H1 (cell line): Measurements from ENCODE around the gene ODC1. TPM values are rescaled to one million over a fixed set of nuclear protein-coding genes. Genes with fewer than 3 reads are reported as not detected.

Source experiments
- CTCF ChIA-PET: fragments of 300-600 bp; sonication (Branson Sonifier 250); formaldehyde crosslinking; loops from one replicate; lab custom pipeline; 2021; ENCODE audit not compliant: partially characterized antibody; lab: Charles Lee
- POLR2A ChIA-PET: fragments of 300-600 bp; sonication (Branson Sonifier 250); formaldehyde crosslinking; loops from one replicate; lab custom pipeline; 2021; ENCODE audit warnings: inconsistent platforms; ENCODE audit not compliant: partially characterized antibody; lab: Charles Lee
- DNase-seq, 2 experiments: peaks; one replicate each; pipeline versions ENCODE4 v3.0.0 to v3.0.0-alpha.2; 2010 to 2022; ENCODE audit warnings: low spot score in 2 of 2, low read depth in 1 of 2, mixed read lengths in 1 of 2
- FAIRE-seq: peaks from 2 replicates; lab custom pipeline; 2011; peaks lifted over from hg19 to GRCh38; lab: Jason Lieb, UNC
- H2AFZ ChIP-seq: 2 replicates; pipeline ENCODE4 v1.8.1; 2012; ENCODE audit warnings: low read length, inconsistent platforms
- H2AK5ac ChIP-seq: 2 replicates; pipeline ENCODE4 v1.6.1; 2013; ENCODE audit warnings: low read depth, low read length
- H2BK120ac ChIP-seq: replicated peaks from 2 replicates; pipeline ENCODE3; 2013; ENCODE audit warnings: low read depth, low read length, inconsistent platforms
- H2BK12ac ChIP-seq: 2 replicates; pipeline ENCODE4 v1.6.1; 2013; ENCODE audit warnings: low read depth, low read length
- H2BK15ac ChIP-seq: 2 replicates; pipeline ENCODE4 v1.6.1; 2013; ENCODE audit warnings: low read length
- H2BK20ac ChIP-seq: 2 replicates; pipeline ENCODE4 v1.6.1; 2013; ENCODE audit warnings: low read length
- H2BK5ac ChIP-seq: 2 replicates; pipeline ENCODE4 v1.6.1; 2013; ENCODE audit warnings: low read depth, low read length
- H3K14ac ChIP-seq: 2 replicates; pipeline ENCODE4 v1.6.1; 2013; ENCODE audit warnings: inconsistent platforms; ENCODE audit not compliant: insufficient read length
- H3K18ac ChIP-seq: 2 replicates; pipeline ENCODE4 v1.6.1; 2013; ENCODE audit warnings: low read length; ENCODE audit errors: extremely low read depth
- H3K23ac ChIP-seq: 2 replicates; pipeline ENCODE4 v1.6.1; 2013; ENCODE audit warnings: inconsistent platforms; ENCODE audit not compliant: insufficient read length
- H3K23me2 ChIP-seq: 2 replicates; pipeline ENCODE4 v1.6.1; 2013; ENCODE audit warnings: low read depth, low read length
- H3K27ac ChIP-seq: 2 replicates; pipeline ENCODE4 v1.6.1; 2011; ENCODE audit warnings: low read depth, low read length, inconsistent platforms
- H3K27me3 ChIP-seq, 4 experiments: replicated peaks in 1 of 4; 1 replicate in 1 of 4; 2 replicates in 3 of 4; pipeline versions ENCODE4 v1.6.1 to v1.8.1; 2011 to 2013; ENCODE audit warnings: low read length in 3 of 4, mild to moderate bottlenecking in 3 of 4, inconsistent platforms in 2 of 4, mixed read lengths in 2 of 4, moderate library complexity in 1 of 4; ENCODE audit not compliant: control insufficient read depth in 3 of 4, insufficient read depth in 3 of 4; ENCODE audit errors: extremely low read depth in 1 of 4
- H3K36me3 ChIP-seq, 4 experiments: 2 replicates each; pipeline versions ENCODE4 v1.6.1 to v1.8.1; 2011 to 2013; ENCODE audit warnings: mild to moderate bottlenecking in 4 of 4, low read length in 3 of 4, moderate library complexity in 2 of 4, control low read depth in 1 of 4, inconsistent platforms in 1 of 4; ENCODE audit not compliant: insufficient read depth in 4 of 4, control insufficient read depth in 2 of 4
- H3K4ac ChIP-seq: replicated peaks from 2 replicates; pipeline ENCODE3; 2013; ENCODE audit warnings: low read length, low read depth, mixed read lengths, inconsistent platforms; ENCODE audit not compliant: insufficient read length
- H3K4me1 ChIP-seq, 4 experiments: replicated peaks in 1 of 4; 1 replicate in 1 of 4; 2 replicates in 3 of 4; pipeline versions ENCODE4 v1.6.1 to v1.8.1; 2011 to 2013; ENCODE audit warnings: low read length in 3 of 4, inconsistent platforms in 2 of 4, mixed read lengths in 1 of 4; ENCODE audit not compliant: insufficient read depth in 4 of 4, control insufficient read depth in 3 of 4
- H3K4me2 ChIP-seq, 2 experiments: 2 replicates each; pipeline versions ENCODE4 v1.6.1 to v1.8.1; 2011 to 2013; ENCODE audit warnings: low read depth in 2 of 2, low read length in 2 of 2, control low read depth in 1 of 2, inconsistent platforms in 1 of 2, mild to moderate bottlenecking in 1 of 2; ENCODE audit not compliant: insufficient read depth in 1 of 2
- H3K4me3 ChIP-seq, 4 experiments: fragments of 200-600, 300-600 bp in 1 of 4; sonication (generic), shearing (Covaris generic), sonication (Bioruptor Twin) in 1 of 4; 2 replicates each; pipeline versions ENCODE4 v1.5.1 to v1.8.1; 2011 to 2016; ENCODE audit warnings: low read length in 4 of 4, low read depth in 3 of 4, control low read depth in 2 of 4, inconsistent platforms in 2 of 4, mild to moderate bottlenecking in 2 of 4, mixed read lengths in 1 of 4, moderate library complexity in 1 of 4; ENCODE audit not compliant: insufficient read depth in 2 of 4; ENCODE audit errors: extremely low read depth in 1 of 4
- H3K56ac ChIP-seq: replicated peaks from 2 replicates; pipeline ENCODE3; 2013; ENCODE audit warnings: low read depth, mild to moderate bottlenecking, mixed read lengths, low read length, inconsistent platforms; ENCODE audit not compliant: insufficient read length
- H3K79me1 ChIP-seq: 2 replicates; pipeline ENCODE4 v1.6.1; 2013; ENCODE audit warnings: low read depth, low read length, control low read depth
- H3K79me2 ChIP-seq, 2 experiments: 2 replicates each; pipeline versions ENCODE4 v1.6.1 to v1.8.1; 2012 to 2013; ENCODE audit warnings: low read length in 2 of 2, mild to moderate bottlenecking in 2 of 2, inconsistent platforms in 1 of 2; ENCODE audit not compliant: insufficient read depth in 2 of 2, control insufficient read depth in 1 of 2
- H3K9ac ChIP-seq, 4 experiments: replicated peaks in 1 of 4; 1 replicate in 1 of 4; 2 replicates in 3 of 4; pipeline versions ENCODE4 v1.6.1 to v1.8.1; 2011 to 2013; ENCODE audit warnings: low read depth in 3 of 4, low read length in 3 of 4, control low read depth in 2 of 4, mild to moderate bottlenecking in 2 of 4, moderate library complexity in 2 of 4, inconsistent platforms in 1 of 4; ENCODE audit errors: extremely low read depth in 1 of 4
- H3K9me3 ChIP-seq, 2 experiments: 2 replicates each; pipeline versions ENCODE4 v1.6.1 to v1.8.1; 2012 to 2013; ENCODE audit warnings: mild to moderate bottlenecking in 2 of 2, moderate library complexity in 2 of 2, control low read depth in 1 of 2, inconsistent platforms in 1 of 2, low read depth in 1 of 2, low read length in 1 of 2, mixed read lengths in 1 of 2; ENCODE audit not compliant: insufficient read depth in 2 of 2
- H4K20me1 ChIP-seq, 2 experiments: replicated peaks in 1 of 2; 2 replicates each; pipeline versions ENCODE3 to v1.8.1; 2011 to 2013; ENCODE audit warnings: inconsistent platforms in 2 of 2, low read length in 2 of 2, mild to moderate bottlenecking in 1 of 2; ENCODE audit not compliant: insufficient read depth in 2 of 2, control insufficient read depth in 1 of 2
- H4K5ac ChIP-seq: 2 replicates; pipeline ENCODE4 v1.6.1; 2013; ENCODE audit warnings: low read length, low read depth, mixed read lengths, inconsistent platforms; ENCODE audit not compliant: insufficient read length
- H4K8ac ChIP-seq: 2 replicates; pipeline ENCODE4 v1.8.0; 2013; ENCODE audit warnings: mild to moderate bottlenecking, moderate library complexity, low read length, inconsistent platforms; ENCODE audit not compliant: insufficient read depth; ENCODE audit errors: extremely low read depth
- H4K91ac ChIP-seq: replicated peaks from 2 replicates; pipeline ENCODE3; 2013; ENCODE audit warnings: low read length, mixed read lengths, inconsistent platforms; ENCODE audit not compliant: insufficient read length
- WGBS, 2 experiments: shearing (Covaris generic) in 1 of 2; methylation state at CpG; one replicate each; pipeline versions ENCODE4 v1.1.6 to v1.1.7; 2013 to 2015; ENCODE audit warnings: low lambda C conversion rate in 2 of 2, mixed read lengths in 2 of 2, inconsistent platforms in 1 of 2, low coverage in 1 of 2, missing lambda C conversion rate in 1 of 2; ENCODE audit not compliant: insufficient replicate concordance in 2 of 2, insufficient coverage in 1 of 2, insufficient read length in 1 of 2; ENCODE audit errors: extremely low coverage in 1 of 2, missing lambda C conversion rate in 1 of 2; 5-methylcytosine and 5-hydroxymethylcytosine counted together
- polyA plus RNA-seq, 7 experiments: library from polyadenylated mRNA; depleted of rRNA in 3 of 7; stranded (reverse) in 5 of 7; unstranded in 2 of 7; fragments of >200 nt in 5 of 7; fragments of 200-250 nt in 2 of 7; gene quantifications; 1 replicate in 5 of 7; 2 replicates in 1 of 7; 4 replicates in 1 of 7; pipeline versions ENCODE4 v1.2.1 to v1.2.3, GENCODE V29; 2011 to 2013; ENCODE audit warnings: missing spikeins in 2 of 7, mixed read lengths in 2 of 7
- total RNA-seq: library from RNA; stranded (reverse); fragmentation: NEBNext Ultra II Directional; extraction: Animal tissue kit (Norgen Biotek cat#: 25700); gene quantifications from 2 replicates; pipeline ENCODE4 v1.2.1, GENCODE V29; 2021

Gene ODC1
- total and polyA plus RNA-seq, 2 of the 8 experiments (the other 6 are each of a cell fraction or from before 2014, with no cell fraction given), result 57.2 to 76.7 TPM

DNA sequence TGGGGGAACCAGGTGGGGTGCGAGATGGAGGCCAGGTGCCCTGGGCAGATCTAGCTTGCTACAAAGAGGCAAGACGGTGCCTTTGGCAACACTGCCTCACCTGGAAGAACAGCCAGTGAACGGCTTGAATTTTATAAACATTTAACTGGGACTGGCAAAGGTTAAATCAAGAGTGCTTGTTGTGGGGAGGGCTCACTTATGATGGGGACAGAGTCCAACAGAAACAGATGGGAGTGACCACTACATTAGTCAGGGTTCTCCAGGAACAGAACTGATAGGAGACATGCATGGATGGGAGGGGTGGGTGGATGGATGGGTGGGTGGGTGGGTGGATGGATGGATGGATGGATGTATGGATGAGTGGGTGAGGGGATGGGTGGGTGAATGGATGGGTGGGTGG, 19.2 kb downstream of the ODC1 start:
- Histone ChIP-seq H2AFZ (no peak overlapping the region), H2BK12ac (no peak overlapping the region), H3K4me3 (no peak overlapping the region), H2BK20ac (no peak overlapping the region), H3K18ac (no peak overlapping the region), H2AK5ac (no peak overlapping the region), H3K9me3 (no peaks in the 10 kb centered on the region), H4K8ac (no peak overlapping the region), H3K79me1 (no peaks in the 10 kb centered on the region), H3K4me2 (no peak overlapping the region), H3K79me2 (no peaks in the 10 kb centered on the region), H3K23me2 (peaks cover 10% of the 10 kb centered on the region), H4K20me1 (peaks cover 0 to 7% of the 10 kb centered on the region in 2 experiments), H2BK120ac (no peak overlapping the region), H3K36me3 (no peaks in the 10 kb centered on the region), H3K27me3 (peaks cover 0 to 8% (median 3%) of the 10 kb centered on the region in 4 experiments; a peak in 3 of 7 replicates), H3K56ac (no peak overlapping the region), H2BK5ac (no peak overlapping the region), H4K5ac (no peak overlapping the region), H3K14ac (no peak overlapping the region), H3K23ac (no peak overlapping the region), H4K91ac (no peak overlapping the region), H3K9ac (no peak overlapping the region), H2BK15ac (no peak overlapping the region), H3K4me1 (peaks cover 0 to 3% (median 1%) of the 10 kb centered on the region in 4 experiments; a peak in 3 of 7 replicates), H3K27ac (no peak overlapping the region), H3K4ac (no peak overlapping the region)
- DNase-seq (no peak), FAIRE-seq (no peak)
- WGBS, 2 experiments, result 93% methylated on average over 3 of the region's 3 CpGs; no CpG with 5 or more reads in 1 of the 2 experiments
- CTCF ChIA-PET, result interaction anchor here (0.7 kb wide), 1 partner anchor 299 kb away, joined by 3 read pairs; no protein-coding TSS in a partner anchor
- POLR2A ChIA-PET, result interaction anchor here (0.6 kb wide), 1 partner anchor 17 kb away, joined by 3 read pairs; no protein-coding TSS in a partner anchor
